ENCODE data around the gene SPSB4. TPM values are rescaled to one million over a fixed set of nuclear protein-coding genes. Genes with fewer than 3 reads are reported as not detected.
"Not testable (repeated sequence)": the region's sequence is repeated elsewhere in the genome, so short reads cannot be mapped to it uniquely, and the experiment has no call there.

SPSB4 gene
- total and polyA plus RNA-seq, 12 donors, result 2.1 to 8.7 (median 3.8) TPM

DNA sequence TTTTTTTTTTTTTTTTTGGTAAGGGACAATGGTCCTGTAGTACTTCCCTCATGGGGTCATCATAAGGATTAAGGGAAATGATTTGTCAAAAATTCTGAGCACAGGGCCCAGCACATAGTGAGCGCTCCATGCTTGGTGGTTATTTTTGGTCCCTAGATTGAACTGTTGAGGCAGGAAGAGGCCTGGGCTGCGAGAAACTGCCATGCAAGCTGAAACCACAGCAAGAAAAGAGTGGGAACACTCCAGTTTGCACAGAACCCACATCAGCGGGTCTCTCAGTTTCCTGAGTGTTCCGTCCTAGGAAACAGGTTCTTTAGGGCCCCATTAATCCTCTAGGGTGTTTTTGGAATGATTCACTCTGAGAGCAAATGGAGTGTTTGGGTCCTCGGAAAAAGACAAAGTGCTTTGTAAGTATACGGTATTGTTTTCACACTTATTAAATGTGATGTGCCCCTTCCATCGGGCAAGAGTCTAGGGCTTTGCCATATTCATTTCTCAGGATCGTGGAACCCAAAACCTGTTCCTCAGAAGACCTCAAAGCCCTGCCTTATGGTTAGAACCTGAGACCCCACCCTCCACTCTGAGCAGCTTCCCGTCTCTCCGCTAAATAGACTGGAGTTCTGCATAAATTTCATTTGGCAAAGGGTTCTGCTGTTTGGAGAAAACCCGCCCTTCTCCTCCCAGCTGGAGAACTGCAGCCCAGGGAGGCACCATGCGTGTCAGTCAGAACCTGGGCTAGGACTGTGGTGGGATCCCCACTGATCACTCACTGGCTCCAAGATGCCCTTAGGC, 60.4 kb downstream of the SPSB4 start:
- ATAC-seq (no peak), DNase-seq (no peak)
- peaks cover 0 to 6% (median 0%) of the 10 kb centered on the region in 11 donors for H3K9me3 ChIP-seq
- H3K4me1 ChIP-seq, result peaks cover 4 to 41% (median 13%) of the 10 kb centered on the region in 9 donors
- no peak overlapping the region for H3K4me3 ChIP-seq
- H3K27me3 ChIP-seq, result no peaks in the 10 kb centered on the region
- WGBS, 2 donors, result 91 to 93% methylated on average over 12 of the region's 12 CpGs
- intact Hi-C loops (cut with DNase I), result no loop called here
- H3K36me3 ChIP-seq, result no peaks in the 10 kb centered on the region
- TF ChIP-seq, protein P1, sequence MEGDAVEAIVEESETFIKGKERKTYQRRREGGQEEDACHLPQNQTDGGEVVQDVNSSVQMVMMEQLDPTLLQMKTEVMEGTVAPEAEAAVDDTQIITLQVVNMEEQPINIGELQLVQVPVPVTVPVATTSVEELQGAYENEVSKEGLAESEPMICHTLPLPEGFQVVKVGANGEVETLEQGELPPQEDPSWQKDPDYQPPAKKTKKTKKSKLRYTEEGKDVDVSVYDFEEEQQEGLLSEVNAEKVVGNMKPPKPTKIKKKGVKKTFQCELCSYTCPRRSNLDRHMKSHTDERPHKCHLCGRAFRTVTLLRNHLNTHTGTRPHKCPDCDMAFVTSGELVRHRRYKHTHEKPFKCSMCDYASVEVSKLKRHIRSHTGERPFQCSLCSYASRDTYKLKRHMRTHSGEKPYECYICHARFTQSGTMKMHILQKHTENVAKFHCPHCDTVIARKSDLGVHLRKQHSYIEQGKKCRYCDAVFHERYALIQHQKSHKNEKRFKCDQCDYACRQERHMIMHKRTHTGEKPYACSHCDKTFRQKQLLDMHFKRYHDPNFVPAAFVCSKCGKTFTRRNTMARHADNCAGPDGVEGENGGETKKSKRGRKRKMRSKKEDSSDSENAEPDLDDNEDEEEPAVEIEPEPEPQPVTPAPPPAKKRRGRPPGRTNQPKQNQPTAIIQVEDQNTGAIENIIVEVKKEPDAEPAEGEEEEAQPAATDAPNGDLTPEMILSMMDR (IDR thresholded peaks at IDR 0.05), result no peak
- H3K27ac ChIP-seq, result no peak overlapping the region

GRCh38 chr3:141112686-141113297, 61.6 kb downstream of the SPSB4 start:
- no peaks in the 10 kb centered on the region for H3K27me3 ChIP-seq
- H3K36me3 ChIP-seq, result no peaks in the 10 kb centered on the region
- peaks cover 4 to 41% (median 13%) of the 10 kb centered on the region in 9 donors for H3K4me1 ChIP-seq
- ATAC-seq (no peak), DNase-seq (no peak)
- no peak overlapping the region for H3K4me3 ChIP-seq
- H3K9me3 ChIP-seq, result peaks cover 0 to 11% (median 0%) of the 10 kb centered on the region in 11 donors
- TF ChIP-seq, protein P1 (IDR thresholded peaks at IDR 0.05), result no peak
- WGBS, 2 donors, result 75 to 80% methylated on average over 3 of the region's 3 CpGs
- intact Hi-C loops (cut with DNase I), result no loop called here
- H3K27ac ChIP-seq, result no peak overlapping the region

- H3K36me3 ChIP-seq; H3K27ac ChIP-seq; ATAC-seq; H3K4me3 ChIP-seq; DNase-seq; H3K27me3 ChIP-seq; intact Hi-C loops (cut with DNase I): not testable (repeated sequence)
- H3K4me1 ChIP-seq, result peaks cover 4 to 32% (median 12%) of the 10 kb centered on the region in 9 donors
- WGBS, 2 donors, result 95 to 98% methylated on average over 6 of the region's 6 CpGs
- peaks cover 0 to 18% (median 0%) of the 10 kb centered on the region in 11 donors for H3K9me3 ChIP-seq
Observed at GRCh38 chr3:141113680-141114079, 62.5 kb downstream of the SPSB4 start.

- H3K9me3 ChIP-seq, result peaks cover 0 to 20% (median 0%) of the 10 kb centered on the region in 11 donors
- TF ChIP-seq, protein P1 (IDR thresholded peaks at IDR 0.05), result no peak
- WGBS, 2 donors, result 88 to 89% methylated on average over 10 of the region's 10 CpGs
- H3K36me3 ChIP-seq, result no peaks in the 10 kb centered on the region
- DNase-seq (no peak), ATAC-seq (no peak)
- intact Hi-C loops (cut with DNase I), result no loop called here
- H3K4me3 ChIP-seq, result no peak overlapping the region
- peaks cover 2 to 26% (median 11%) of the 10 kb centered on the region in 9 donors for H3K4me1 ChIP-seq
- H3K27ac ChIP-seq, result peak overlapping the region in 4 of 10 donors; percentile 42 to 59 (median 48)
- H3K27me3 ChIP-seq, result no peaks in the 10 kb centered on the region
Observed at GRCh38 chr3:141114179-141114745, 63.1 kb downstream of the SPSB4 start.

All from heart right ventricle (tissue), 16 donors.